Measurements from ENCODE around the gene ODF2L. TPM values are rescaled to one million over a fixed set of nuclear protein-coding genes. Genes with fewer than 3 reads are reported as not detected.

Gene ODF2L
- total and polyA plus RNA-seq, 10 donors = 39.1 to 132 (median 89.8) TPM

DNA sequence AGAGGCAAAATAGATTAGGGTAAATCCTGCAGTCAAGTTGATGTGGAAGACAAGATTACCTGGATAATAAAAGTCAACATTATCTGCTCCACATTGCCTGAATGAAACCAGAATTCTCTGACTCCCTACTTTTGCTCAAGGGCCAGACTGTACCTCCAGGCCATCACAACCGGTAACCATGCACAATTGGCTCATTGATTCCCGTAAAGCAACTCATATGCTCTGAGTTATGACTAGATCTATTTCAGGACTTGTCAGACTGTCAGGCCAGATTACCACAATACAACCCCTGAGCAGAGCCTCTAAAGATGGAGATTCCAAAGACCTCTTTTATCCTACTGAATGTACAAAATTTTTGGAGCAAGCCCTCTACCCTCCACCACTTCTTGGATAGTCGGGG, 90.4 kb downstream of the ODF2L start:
- TF ChIP-seq POLR2AphosphoS5 (IDR thresholded peaks at IDR 0.05) (no peak), CTCF (IDR thresholded peaks at IDR 0.05 in 8 of 11, conservative IDR thresholded peaks at IDR 0.05 in 3 of 11) (no peak), POLR2A (IDR thresholded peaks at IDR 0.05) (no peak)
- Histone ChIP-seq H3K4me1 (no peaks in the 10 kb centered on the region), H3K27me3 (replicated peaks in 1 of 7) (no peaks in the 10 kb centered on the region), H3K9me3 (peaks cover 0 to 6% (median under 1%) of the 10 kb centered on the region in 8 donors), H3K4me3 (no peak overlapping the region), H3K27ac (no peak overlapping the region), H3K36me3 (no peaks in the 10 kb centered on the region)
- DNase-seq = no peak
- WGBS, 5 donors = 88 to 99% (median 93%) methylated on average over 3 of the region's 3 CpGs
- intact Hi-C loops (cut with DNase I; ENCODE audit: low total_unique reads) = no loop called here

- Histone ChIP-seq H3K27ac (no peak overlapping the region), H3K4me1 (no peaks in the 10 kb centered on the region), H3K36me3 (no peaks in the 10 kb centered on the region), H3K9me3 (peaks cover 0 to 20% (median 6%) of the 10 kb centered on the region in 8 donors), H3K27me3 (replicated peaks in 1 of 7) (no peaks in the 10 kb centered on the region), H3K4me3 (no peak overlapping the region)
- intact Hi-C loops (cut with DNase I; ENCODE audit: low total_unique reads) = no loop called here
- no peak for DNase-seq
- no peak for TF ChIP-seq CTCF (IDR thresholded peaks at IDR 0.05 in 8 of 11, conservative IDR thresholded peaks at IDR 0.05 in 3 of 11)
- TF ChIP-seq POLR2AphosphoS5 (IDR thresholded peaks at IDR 0.05) = no peak
- TF ChIP-seq POLR2A (IDR thresholded peaks at IDR 0.05) = no peak
- WGBS, 5 donors = 75 to 85% (median 82%) methylated on average over 1 of the region's 1 CpG
Measured at GRCh38 chr1:86303041-86303690, 93.0 kb downstream of the ODF2L start.

Small RNA genes lying within 50 kb of the gene (microRNA-seq; reads per million reads assigned to microRNA genes)
- 0 reads per million in 3 donors for gene MIR7856

Small RNA genes lying within 50 kb of the gene (small RNA-seq; reads per million reads assigned to genes)
- gene MIR7856 = 0 reads per million in 4 donors

Other genes with a start within 250 kb of the ODF2L start
- gene COL24A1, start 239.6 kb downstream of the ODF2L start, total RNA-seq = 1 to 10 TPM in 1 of 7 donors, under 1 TPM in 6; 0.30 to 1.1 (median 0.77) TPM
- gene COL24A1, start 239.6 kb downstream of the ODF2L start, polyA plus RNA-seq = under 1 TPM; 0.06 to 0.13 (median 0.06) TPM
- gene CLCA2, start 27.8 kb upstream of the ODF2L start, total RNA-seq = not detected
- under 1 TPM in 2 of 3 donors, not detected in 1; 0.02 to 0.06 TPM for gene CLCA2, start 27.8 kb upstream of the ODF2L start, polyA plus RNA-seq
- gene CLCA1, start 72.6 kb upstream of the ODF2L start, total RNA-seq = not detected
- gene CLCA1, start 72.6 kb upstream of the ODF2L start, polyA plus RNA-seq = under 1 TPM in 1 of 3 donors, not detected in 2; 0.13 TPM
- under 1 TPM in 1 of 7 donors, not detected in 6; 0.10 TPM for gene CLCA4, start 150.8 kb upstream of the ODF2L start, total RNA-seq
- under 1 TPM; 0.03 to 0.22 (median 0.09) TPM for gene CLCA4, start 150.8 kb upstream of the ODF2L start, polyA plus RNA-seq

Measured in spleen (tissue), 11 donors.